Left lobe of liver (tissue), 2 donors: ENCODE results near the gene DUSP22. TPM values are rescaled to one million over a fixed set of nuclear protein-coding genes. Genes with fewer than 3 reads are reported as not detected.
A peak's percentile ranks its signal among the peaks of the same experiment; 100 is the strongest.

Experiments used
- ATAC-seq: fragments of 200-7000 bp; cut with Tn5 transposase; one replicate; pipeline ENCODE4 v1.9.1; 2020; ENCODE audit warnings: mild to moderate bottlenecking, moderate library complexity
- DNase-seq: peaks from one replicate; pipeline ENCODE4 v3.0.0-alpha.2; 2020; ENCODE audit warnings: low spot score
- total RNA-seq: library from RNA; stranded (reverse); gene quantifications from one replicate; pipeline ENCODE4 v1.2.1, GENCODE V29; 2021
- donor health status: DM: no; HTN: no; CAD: no; lungs with moderate emphysema.
- donor health status: DM: no; HTN: yes; CAD: no.

Gene DUSP22
- total RNA-seq, 1 donor from 2014 or later: 15.9 TPM

DNA sequence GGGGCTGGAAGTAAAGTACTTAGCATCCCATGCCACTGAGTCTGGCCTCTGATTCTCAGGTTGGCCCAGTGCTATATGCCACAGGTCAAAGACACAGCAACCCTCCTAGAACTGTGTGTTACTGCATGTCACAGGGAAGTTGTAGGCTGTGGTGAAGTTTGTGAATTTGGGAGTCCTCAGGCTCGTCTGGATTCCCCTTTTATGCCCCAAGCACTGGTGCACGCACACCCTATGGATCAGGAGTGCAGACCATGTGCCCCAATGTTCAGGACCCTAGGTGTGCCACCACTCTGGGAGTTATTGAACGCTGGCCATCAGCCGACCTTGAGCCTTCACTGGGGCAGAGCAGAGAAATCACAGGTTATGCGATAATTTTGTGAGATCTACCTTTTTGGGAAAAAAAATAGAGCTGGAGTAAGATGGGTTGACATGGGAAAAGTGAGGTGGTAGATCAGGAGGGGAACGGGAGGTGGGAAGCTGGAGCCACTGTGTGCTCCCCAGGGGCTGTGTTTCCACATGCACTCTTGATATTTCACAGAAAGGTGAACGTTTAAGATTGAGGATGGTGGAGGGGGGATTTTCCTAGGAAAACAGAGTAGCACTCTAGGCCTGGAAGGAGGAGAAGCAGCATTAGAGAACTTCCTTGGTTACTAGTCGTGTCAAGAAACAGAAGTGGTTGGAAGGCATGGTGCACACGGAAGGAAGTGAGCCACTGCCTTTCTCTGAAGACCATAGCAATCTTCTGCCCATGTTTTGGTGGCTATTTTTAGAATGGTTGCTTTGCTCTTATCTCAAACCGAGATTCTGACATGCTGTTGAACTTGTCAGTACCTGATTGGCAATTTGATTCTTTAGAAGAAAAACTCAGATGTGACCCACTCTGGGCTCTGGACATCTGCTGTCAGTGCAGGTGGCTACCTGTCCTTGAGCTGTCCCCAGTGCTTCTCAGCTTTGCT, 44.1 kb downstream of the DUSP22 start:
- ATAC-seq: no peak
- DNase-seq: no peak

DNA sequence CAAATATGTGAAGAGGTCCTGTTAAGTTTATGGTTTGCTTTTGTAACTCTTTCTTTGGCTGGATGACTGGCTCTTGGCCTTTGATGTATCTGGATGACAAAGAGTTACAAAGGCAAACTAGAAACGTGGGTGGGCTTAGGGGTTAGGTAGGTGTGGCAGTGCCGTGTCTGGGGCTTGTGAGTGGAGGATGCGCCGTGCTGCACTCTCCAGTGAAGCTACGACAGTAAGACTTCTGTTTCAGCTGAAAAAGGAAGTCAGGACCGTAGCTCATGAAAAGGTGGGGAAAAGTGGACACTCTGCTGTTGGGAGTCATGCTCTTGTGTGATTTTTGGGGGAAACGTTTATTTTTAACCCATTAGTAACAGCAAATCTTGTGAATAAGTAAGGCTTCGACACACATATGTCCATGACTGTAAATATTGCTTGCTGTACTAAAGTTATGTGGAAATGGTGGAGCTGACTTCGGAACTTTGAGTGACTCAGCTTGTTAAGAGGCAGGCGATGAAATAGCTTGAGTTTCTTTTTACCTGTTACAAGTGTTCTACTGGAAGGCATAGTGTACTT, 45.6 kb downstream of the DUSP22 start:
- ATAC-seq (no peak), DNase-seq (no peak)

DNA sequence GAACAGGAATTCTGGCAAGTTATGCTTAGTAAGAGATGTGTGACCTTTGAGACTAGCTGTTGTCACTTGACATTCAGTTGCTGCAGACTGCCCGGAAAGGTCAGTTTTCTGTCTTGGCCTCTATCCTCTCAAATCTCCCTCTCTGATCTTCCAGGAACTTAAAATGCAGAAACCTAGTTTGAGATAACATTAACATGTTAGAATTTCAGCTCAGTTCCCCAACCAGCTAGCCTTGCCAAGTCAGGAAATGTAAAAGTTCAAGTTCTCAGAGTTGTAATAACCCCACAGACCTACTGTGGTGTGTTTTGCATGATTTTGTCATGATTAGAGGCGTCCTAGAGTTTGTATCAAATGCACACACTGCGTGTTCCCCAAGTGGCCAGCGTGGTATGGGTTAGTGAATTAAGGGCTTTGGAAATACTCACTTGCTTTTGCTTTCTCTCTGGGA, 46.6 kb downstream of the DUSP22 start:
- peak; percentile 75 for ATAC-seq
- no peak for DNase-seq

DNA sequence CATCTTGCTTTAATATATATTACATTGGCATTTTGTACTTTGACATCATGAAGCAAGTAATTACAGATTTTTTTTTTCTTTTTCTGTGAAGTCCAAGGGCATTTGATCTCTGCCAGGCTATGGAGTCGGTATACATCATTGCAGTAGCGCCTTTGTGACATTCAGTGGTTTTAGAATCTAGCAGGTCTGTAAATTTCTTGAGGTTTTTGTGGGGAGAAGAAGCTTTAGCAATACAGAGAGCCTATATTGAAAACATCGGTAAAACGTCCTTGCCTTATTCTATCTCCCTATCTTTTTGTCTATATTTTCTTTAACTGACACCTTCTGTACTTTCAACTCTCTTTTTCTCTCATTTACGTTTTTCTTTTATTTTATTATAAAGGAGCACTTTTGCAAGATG, 47.2 kb downstream of the DUSP22 start:
- ATAC-seq (no peak), DNase-seq (no peak)

DNA sequence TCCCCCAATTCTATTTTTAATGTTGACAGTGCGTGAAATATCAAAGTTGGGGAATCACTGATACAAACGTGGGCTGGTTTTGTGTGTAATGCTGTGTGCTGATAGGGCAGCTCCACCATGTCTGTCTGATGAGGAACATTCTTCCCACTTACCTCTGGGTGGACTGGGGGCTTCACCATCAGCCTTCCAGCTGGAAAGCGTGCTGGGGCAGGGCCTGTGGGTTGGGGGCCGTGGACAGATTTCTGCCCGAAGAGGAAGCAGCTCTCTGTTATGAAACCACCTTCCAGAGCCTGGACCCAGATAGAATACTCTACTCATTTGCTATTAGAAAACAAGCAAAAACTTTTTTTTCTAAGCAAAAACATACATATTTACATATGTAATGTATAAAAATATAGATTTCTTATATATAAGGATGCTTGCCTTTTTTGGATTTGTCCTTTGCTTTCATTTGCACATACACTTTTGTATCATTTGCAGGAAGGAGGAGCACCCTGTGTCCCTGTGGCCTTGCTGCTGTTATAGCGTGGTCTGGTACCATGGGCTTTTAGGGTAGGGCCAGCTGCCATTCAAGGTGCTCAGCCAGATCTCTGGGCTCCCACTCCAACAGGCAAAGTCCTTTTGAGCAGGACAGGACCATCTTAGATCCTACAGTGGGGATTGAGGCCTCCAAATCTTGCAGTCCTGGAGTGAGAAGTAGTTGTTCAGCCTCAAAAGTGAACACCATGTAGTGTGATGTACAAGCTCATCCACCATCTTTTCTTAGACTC, 48.1 kb downstream of the DUSP22 start:
- ATAC-seq: no peak
- DNase-seq: no peak

DNA sequence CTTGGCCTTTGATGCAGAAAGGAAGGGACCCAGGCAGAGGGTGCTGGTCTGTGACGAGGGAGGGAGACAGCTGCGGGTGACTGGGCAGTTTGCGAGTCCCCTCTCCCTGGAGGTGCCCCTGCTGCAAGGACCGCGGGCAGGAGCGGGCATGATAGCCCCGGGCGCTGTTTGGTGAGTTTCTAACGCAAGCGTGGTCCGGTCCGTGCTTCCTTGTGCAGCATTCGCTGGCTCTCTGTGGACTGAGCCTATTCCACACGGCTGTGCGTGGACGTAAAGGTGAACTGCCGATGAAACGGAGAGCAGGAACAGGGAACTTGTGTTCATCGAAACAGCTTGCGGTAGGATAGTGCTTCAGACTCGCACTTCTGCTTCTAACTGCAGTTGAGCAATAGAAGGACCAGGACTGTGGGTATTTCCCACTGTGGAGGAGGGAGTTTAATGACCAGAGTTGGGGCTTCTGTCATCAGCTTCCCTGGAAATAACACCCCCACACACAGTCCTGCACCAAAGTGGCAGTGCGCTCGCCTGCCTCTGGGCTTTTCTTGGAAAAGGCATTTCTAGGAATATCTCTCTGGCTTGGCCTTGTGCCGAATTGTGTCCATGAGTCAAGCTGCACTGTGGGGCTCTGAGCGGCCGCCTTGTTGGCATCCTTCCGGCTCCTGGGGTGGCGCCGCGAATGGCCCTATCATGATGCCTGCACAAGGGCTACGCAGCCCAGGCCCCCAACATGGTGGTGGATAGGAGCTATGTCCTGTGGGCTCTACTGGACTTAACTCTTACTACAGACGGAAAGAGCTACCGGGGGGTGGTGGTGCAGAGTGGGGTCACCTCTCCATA, 48.9 kb downstream of the DUSP22 start:
- ATAC-seq: peak; percentile 31

DNA sequence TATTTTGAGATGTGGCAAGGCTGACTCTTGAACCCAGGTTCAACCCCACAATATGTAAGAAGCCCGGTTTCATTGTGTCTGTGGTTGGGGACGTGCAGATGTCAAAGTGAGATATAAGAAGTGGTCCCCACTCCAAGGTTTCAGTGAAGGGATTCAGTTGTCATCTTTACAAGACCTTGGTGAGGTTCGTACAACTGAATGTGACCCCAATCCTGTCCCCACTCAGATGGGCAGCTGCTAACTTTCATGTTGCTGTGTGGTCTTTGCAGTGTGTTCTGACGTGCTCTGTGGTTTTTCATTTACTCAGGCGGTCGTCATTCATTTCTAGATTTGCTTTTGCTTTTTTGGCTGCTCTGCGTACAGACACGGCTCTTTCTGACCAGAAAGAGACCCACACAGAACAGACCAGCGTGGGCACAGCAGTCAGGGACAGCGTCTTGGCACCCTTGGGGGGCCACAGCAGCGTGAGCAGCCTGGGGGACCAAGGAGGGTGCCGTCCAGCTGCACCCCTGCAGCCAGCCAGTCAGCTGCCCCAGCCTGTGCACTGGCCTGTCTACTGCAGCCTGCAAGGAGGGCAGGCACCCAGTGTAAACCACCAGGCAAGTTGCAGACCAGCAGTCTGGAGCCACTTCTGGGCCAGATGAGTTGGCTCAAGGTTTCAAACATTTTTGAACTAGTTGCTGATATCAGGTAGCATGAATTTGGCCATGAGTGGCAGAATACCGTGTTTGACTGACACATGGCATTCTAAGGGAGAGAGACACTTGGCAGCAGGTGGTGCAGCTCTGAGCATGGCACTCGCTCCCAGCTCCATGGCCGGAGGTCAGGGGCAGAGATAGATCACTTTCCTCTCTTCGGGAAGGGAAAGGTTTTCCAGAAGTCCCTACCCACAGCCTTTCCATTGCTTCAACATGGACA, 49.9 kb downstream of the DUSP22 start:
- ATAC-seq (no peak), DNase-seq (no peak)

More for the DNA sequence above, 48.9 kb downstream of the DUSP22 start:
- DNase-seq: no peak

DNA sequence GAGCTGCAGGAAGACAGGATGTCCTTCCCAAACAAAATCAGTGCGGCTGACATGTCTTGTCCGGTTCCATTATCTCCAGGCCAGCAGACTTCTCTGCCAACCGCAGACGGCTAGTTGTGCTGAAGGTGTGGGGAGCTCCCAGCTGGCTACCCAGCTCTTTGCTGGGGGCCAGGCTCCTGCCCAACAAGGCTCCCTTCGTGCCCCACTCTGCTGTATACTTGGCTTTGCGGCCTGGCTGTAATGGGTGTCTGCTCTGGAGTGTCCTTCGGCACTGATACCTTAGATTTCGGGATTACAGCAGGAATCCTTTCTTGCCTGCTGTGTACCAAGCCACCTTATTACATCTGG, 50.5 kb downstream of the DUSP22 start:
- DNase-seq: no peak

DNA sequence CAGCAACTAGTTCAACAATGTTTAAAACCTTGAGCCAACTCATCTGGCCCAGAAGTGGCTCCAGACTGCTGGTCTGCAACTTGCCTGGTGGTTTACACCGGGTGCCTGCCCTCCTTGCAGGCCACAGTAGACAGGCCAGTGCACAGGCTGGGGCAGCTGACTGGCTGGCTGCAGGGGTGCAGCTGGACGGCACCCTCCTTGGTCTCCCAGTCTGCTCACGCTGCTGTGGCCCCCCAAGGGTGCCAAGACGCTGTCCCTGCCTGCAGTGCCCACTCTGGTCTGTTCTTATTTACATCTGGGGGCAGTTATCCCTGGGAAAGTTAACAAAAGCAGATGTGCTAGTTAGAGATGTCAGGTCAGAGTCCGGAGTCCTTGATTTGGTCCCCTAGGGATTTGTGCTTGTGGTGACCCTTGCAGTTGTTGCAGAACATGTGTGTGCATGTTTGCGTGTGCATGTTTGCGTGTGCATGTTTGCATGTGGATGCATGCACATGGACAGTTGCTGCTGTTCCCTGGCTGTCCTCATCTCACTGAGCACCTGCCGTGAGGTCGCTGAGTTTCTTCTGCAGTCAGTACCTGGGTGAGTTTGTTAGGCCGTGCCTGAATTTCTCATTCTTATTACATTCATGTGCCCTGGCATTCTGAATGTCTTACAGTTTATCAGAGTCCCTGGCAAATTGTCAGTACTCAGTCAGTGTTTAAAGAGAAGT, 51.1 kb downstream of the DUSP22 start:
- DNase-seq: no peak
- ATAC-seq: no peak

More for the DNA sequence above, 50.5 kb downstream of the DUSP22 start:
- ATAC-seq: no peak

DNA sequence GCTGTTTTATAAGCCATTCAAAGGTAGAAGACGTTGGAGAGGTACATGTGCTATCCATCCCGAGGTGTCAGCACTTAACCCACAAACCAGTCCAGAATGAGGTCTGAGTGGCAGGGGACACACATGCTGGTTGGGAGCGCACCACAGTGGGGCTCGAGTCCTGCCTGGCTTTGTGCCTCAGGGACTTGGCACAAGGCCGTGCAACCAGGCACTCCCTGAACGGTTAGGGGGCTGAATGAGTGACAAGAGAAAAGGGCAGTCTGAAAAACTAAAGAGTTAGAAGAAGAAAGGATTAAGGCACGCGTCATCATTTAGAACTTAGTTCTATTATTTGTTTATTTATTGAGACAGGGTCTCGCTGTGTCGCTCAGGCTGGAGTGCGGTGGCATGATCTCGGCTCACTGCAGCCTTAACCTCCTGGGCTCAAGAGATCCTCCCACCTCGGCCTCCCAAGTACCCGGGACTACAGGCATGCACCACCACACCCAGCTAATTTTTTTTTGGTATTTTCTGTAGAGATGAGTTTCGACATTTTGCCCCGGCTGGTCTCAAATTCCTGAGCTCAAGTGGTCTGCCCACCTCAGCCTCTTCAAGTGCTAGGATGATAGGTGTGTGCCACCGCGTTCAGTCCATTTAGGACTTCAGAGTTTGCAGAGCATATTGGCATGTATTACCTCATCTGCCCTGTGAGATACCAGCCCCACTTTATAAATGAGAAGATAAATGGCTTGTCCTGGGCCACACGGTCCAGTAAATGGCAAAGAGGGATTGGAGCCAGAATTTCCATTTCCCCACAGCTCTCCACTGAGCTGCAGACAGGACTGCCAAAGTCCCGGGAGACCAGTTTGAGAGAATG, 51.9 kb downstream of the DUSP22 start:
- ATAC-seq (no peak), DNase-seq (no peak)

DNA sequence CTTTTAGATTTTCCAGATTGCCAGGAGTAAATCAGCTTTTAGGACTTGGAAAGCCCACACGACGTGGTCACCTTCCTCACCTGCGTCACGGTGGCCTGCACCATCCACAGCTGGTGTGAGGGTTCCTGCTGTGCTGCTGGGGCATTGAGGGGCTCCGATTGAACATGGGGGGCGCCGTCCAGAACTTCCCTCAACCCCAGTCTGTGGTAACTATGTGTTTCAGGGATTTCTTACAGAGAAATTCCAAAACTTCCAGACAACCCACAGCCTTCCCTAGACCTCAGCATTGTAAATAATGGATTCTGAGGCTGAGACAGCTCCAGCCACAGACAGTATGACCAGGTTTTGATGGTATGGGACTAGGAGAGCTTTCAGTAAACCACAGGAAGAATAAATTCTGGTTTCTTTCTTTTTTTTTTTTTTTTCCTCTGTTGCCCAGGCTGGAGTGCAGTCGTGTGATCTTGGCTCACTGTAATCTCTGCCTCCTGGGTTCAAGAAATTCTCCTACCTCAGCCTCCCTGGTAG, 52.6 kb downstream of the DUSP22 start:
- ATAC-seq: no peak
- DNase-seq: no peak

DNA sequence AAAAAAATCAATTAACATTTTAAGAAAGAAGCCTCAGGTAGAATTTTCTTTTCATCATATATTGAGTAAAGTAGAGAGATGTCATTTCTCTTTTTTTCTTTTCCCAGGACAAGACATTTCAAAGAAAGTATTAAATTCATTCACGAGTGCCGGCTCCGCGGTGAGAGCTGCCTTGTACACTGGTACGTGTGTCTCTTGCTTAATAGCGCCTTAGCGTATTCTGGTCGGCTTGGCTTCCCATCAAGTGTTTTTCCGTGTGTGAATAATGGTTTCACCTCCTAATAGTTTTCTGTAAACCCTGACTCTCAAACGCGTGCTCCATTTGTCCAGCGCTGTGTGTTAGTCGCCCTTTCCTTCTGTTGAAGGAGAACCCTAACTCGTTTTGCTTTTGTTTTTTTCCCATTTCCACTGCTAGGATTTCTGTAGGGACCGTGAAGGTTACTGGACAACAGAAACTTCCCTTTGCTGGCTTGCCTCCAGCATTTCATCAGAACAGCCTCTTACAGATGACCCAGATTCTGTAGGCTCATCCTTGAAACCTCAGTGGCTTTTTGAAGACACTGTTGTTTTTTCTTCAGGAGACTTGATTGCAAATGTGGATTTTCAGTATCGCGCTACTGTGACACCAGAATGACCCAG, 53.6 kb downstream of the DUSP22 start:
- no peak for ATAC-seq
- DNase-seq: no peak

DNA sequence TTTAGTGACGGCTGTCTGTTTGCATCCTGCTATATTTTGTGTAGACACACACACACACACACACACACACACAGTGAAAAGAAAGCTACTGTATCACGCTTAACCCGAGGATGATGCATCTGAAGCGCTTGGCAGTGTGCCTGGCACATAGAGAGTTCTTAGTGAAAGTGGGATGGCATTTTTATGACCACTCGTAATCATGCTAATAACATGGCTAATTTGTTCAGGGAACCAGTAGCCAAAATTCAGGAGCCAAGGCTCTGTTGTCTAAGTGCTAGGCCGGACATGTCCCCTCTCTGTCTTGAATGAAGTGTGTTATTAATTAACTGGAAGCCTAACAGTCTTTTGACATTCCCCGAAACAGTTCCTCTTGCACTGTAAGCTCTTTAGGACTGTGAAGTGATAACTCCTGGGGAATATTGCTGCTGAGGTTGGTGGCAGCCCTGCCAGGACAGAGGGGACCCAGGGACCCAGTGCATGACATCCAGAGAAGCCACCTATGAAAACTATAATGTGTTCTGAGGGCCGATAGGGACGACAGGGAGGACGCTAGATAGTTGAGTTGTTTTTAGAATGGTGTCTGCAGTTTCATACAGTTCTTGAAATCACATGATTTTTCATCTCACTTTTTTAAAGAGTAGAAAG, 54.2 kb downstream of the DUSP22 start:
- no peak for ATAC-seq
- DNase-seq: no peak

DNA sequence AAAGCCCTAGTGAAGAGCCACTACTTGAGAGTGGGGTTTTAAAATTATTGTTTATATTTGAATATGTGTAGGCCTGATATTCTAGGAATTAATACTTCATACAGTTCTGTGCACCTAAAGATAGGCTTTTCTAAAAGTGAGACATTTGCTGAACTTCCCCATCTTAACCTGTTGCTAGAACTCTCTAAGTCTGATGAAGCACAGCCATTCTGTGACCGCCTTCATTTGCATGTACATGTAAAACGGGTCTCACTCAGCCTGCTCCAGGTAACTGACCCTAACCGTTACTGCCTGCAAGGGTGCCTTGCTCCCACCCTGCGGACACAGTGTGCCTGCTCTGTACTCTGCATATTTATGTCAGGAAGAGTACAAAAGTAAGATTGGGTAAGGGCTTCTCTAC, 54.9 kb downstream of the DUSP22 start:
- ATAC-seq (no peak), DNase-seq (no peak)

DNA sequence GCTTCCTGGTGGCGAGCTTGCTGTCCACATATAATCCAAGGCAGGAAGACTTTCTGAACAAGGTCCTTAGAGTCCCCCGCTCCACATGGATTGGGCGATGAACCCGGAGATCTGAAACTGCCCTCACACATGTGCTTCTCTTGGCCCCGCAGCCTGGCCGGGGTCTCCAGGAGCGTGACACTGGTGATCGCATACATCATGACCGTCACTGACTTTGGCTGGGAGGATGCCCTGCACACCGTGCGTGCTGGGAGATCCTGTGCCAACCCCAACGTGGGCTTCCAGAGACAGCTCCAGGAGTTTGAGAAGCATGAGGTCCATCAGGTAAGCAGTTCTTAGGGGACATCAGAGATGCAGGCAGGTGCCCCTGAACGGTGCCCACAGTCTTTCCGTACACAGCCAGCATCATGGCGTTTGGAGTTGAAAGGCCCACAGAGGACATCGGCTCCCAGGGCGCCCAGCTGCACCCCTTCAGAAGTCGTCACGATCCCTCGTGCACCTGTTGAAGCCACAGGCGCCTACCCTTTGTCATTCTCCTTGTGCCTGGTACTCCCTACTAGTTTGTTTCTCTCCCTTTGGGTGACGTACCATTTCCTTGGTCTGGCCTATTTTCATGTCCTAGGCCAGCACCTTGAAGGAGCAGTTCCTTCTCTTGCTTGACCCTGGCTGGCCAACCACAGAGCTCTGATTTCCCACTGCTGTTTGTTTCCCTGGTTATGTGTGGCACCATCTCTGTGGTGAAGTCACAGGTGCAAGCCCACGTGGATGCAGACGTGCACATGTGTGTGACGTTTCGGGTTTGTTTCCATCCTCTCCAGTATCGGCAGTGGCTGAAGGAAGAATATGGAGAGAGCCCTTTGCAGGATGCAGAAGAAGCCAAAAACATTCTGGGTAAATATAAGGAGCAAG, 55.9 kb downstream of the DUSP22 start:
- DNase-seq: no peak
- ATAC-seq: no peak
